ENCODE measurements around the gene DUS1L.
A peak's percentile ranks its signal among the peaks of the same experiment; 100 is the strongest.

The DUS1L gene

DNA sequence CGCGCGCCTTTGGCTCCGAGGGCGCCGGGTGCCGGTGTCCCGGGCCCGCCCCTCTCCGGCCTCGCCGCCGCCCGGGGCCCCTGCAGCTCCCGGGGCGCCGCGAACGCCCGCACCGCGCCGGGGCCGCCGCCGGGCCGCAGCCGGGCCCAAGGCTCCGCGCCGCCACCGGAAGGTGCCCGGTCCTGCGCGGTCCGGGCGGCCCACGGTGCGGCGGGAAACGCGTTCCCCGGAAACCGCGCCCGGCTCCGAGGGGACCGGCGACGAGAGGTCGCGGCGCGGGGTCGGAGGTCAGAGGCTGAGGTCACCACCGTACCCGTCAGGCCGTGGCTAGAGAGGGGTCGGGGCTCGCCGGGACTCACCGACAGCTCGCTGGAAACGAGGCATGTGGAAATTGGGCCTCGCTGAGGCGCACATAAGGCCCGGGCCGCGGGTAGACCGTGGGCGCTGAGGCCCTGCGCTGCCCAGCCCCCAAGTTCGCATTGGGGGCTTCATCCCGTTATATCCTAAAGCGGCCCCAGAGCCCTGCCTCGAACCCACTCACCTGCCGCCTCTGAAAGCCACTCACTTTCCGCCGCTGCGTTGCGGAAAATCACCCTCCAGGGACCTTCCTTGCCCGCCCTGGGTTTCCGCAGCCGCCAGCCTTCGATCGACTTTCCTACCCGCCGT is at the start of gene DUS1L:
Gene DUS1L (minus strand): TSS at position 167 of the 666 bp plus-strand sequence. CDS start 745 bp downstream, outside the sequence.
- DNase-seq, result peak; percentile 61

DNA sequence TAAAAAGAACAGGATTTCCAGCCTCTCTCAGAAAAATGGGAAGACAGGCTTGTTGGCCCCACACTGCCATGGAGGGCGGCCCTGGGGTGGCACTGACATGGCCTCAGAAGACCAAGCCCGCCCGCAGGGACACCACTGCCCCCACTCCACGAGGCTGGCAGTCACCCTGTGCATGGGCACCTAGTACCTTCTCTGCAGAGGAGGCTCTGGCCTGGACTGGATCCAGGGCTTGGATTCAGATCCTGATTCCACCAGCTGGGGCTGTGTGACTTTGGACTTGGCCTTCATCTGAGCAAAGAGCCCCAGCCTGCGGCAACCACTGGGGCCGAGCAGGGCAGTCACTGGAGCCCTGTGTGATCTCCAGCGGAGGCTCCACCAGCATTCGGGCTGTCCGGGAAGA is 49.3 kb upstream of the DUS1L start:
- DNase-seq, result no peak

DNA sequence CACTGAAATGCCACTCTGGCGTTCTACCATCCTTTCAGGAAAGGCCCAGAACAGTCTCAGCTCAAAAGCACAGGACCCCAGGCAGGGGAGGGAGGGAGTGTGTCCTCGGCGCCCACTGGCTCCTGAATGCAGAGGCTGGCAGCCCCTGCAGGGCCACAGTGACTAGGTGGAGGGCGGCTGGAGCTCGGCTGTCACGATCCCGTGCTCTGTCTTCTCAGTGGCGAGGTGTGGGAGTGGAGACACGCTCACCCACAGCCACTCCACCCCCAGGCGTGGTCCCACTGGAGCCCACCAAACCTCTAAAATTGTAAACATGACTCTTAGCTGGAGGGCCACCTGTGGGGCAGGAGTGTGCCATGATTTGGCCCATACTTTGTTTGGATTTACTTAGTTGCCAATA is 48.8 kb upstream of the DUS1L start:
- DNase-seq, result no peak

DNA sequence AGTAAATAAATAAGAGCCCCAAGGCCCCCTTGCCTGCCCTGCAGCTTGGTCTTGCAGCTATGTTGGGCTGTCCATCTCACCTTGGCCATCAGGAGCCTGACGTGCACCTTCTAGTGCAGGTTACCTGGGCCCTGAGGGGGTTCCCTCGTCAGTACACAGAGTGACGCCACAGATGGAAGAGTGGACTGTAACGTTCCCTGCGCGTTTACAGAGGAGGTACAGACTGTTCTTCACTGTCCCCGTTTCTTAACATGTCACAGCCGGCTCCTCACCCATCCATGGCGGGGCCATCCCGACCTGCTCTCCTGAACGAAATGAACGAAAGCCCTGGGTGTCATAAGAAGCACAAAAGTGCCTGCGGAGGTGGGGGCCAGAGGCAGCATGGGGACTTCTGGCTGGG is 48.3 kb upstream of the DUS1L start:
- no peak for DNase-seq

DNA sequence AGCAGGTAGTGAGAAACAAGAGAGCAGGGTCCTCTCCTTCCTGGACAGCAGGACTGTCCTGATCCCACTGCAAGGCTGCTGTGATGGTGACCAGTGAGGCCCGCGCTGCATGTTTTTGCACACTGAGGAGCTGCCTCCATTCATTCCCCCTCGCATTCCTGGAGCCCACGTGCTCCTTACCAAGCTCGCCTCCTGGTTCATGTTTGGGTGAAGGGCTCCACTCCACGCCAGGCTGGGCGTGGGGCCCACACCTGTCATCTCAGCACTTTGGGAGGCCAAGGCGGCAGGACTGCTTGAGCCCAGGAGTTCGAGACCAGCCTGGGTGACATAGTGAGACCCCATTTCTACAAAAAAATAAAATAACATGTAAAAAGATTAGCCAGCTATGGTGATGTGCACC is 47.8 kb upstream of the DUS1L start:
- no peak for DNase-seq

DNA sequence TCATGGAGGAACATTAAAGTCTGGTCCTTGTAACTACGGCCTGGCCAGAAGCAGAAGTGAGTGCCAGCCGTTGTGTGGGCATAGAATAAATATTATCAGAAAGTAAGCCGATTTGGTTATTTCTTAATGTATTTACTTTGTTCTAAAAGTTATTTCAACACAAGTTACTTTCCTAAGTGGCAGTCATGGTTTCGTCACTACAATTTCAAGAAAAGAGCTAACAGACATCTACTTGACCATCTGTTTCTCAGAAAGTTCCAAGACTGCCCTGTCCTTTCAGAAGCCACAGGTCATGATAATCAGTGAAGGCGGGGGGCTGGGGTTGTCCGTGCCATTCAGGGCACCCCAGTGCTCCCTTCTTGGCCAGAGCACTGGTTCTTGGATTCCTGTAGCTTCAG is 47.3 kb upstream of the DUS1L start:
- no peak for DNase-seq

DNA sequence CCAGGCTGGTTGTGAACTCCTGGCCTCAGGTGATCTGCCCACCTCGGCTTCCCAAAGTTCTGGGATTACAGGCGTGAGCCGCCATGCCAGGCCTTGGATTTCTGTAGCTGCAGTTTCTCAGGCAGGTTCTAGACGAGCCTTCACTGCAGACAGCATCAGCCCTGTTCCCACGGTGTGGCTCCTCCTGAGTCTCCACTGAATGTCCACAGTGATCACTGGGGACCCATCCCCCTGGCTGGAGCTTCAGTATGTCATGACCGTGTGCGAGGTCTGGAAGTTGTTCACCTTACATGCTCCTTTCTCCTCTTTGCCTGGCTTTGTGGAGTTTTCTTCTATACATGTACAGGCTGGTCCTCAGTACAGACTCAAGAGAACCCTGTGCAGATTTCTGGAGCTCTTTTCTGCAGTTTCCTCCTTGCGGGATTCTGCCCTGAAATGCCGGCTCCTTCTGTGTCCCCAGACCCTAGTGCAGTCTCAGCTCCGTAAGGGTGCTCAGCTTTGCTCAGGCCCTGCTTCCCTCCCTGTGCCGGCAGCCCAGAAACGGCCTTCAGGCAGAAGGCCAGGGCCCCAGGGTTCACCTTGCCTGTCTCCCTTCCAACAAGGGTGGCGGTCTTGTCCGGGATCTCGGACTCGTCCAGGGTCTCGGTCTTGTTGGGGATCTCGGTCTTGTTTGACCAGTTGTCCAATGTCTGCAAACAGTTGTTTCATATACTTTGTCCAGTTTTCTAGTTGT is 46.7 kb upstream of the DUS1L start:
- no peak for DNase-seq

DNA sequence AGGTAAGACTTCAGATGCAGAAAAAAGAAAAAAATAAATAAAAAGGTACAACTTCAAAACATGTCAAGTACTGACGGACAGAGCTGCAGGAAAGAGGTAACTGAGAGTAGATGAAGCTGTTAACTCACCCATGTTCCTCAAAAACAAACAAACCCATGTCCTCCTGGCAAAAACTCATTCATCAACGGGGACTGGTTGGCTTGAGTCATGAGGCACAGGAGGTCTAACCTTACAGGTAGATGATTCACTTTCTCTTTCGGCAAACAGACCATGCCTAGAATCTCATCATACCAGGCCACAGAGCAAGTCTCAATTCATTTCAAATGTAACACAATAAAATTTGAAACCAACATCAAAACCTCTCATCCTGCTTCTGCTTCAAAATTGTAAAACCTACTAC is 44.7 kb upstream of the DUS1L start:
- no peak for DNase-seq

DNA sequence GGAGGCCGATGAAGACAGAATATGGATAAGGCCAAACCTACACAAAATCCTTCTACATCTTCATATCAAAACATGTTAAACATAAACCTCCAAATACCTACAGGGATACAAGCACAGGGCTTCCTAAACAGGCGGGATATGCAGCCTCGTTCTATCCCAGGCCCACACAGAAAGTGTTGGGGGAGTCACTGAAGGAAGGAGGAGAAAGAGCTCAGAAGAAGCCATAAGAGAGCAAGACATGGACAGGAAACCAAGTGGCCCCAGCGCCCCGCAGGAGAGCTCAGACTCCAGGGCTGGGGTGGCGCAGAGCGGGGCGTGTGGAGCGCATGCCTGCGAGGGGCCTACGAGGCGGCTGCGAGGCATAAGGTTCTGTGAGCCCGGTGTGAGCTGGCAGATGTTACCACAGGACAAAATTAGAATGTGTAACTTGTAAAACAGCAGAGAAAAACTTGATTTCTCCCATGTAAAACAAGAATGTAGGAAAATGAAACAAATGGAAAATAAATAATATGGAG is 43.4 kb upstream of the DUS1L start:
- DNase-seq, result no peak

DNA sequence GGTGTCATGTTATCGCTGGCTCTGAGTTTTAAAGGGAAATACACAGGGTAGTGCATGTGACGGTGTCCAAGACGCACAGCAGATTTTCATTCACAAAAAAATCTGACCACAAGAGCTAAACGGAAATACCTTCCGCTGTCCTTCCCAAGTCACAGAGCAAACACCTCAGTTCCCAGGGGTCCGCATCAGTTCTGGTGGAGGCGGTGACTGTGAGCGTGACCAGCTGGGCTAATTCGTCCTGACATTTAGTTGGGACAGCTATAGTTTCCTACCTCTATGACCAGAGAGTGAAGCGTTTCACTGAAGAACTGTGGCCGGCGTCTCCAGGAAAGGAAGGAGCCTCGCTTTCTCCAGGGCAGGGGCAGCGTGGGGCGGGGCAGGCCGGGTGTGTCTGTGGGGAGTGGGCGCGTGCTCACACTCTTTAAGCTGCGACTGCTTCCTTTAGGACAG is 42.9 kb upstream of the DUS1L start:
- no peak for DNase-seq

DNA sequence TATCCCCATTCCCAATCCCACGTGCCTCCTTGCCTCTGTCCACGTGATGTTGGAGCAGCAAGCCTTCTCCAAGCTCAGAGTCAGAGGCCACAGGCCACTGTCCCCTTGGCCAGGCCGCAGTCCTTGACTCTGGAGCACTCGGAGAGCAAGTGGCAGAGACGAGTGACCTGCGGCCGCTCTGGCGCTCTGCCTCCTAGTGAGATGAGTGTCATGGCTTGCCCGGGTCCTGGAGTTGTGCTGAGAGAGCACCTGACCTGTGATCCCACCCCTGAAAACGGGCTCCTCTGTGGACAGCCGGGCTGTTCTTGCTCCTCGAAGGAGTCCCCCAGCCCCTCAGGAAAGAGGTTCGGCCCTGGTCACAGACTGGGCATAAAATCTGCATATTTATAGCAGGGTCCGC is 42.4 kb upstream of the DUS1L start:
- no peak for DNase-seq

DNA sequence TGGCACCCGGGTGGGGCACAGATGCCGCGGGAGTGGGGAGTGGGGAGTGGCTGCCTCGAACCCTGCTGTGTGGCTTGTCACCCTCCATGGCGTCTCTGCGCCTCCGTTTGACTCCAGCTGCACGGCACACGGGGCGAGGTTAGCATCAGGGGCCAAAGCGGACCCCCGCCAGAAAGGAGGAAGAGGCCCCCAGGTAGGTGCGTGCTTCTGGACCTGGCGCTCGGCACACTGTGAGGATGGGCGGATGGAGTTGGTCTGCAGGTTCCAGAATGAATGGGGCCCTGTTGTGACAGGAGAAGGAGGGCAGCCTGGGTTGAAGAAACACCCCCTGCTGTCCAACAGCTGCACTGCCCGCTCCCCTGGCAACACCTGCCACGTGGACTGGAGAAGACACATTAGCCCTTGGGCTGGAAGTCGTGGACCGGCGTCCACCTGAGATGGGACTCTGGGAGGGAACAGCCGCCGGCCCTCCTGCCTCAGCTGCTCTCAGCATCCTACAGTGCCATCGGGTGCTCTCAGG is 41.8 kb upstream of the DUS1L start:
- no peak for DNase-seq

DNA sequence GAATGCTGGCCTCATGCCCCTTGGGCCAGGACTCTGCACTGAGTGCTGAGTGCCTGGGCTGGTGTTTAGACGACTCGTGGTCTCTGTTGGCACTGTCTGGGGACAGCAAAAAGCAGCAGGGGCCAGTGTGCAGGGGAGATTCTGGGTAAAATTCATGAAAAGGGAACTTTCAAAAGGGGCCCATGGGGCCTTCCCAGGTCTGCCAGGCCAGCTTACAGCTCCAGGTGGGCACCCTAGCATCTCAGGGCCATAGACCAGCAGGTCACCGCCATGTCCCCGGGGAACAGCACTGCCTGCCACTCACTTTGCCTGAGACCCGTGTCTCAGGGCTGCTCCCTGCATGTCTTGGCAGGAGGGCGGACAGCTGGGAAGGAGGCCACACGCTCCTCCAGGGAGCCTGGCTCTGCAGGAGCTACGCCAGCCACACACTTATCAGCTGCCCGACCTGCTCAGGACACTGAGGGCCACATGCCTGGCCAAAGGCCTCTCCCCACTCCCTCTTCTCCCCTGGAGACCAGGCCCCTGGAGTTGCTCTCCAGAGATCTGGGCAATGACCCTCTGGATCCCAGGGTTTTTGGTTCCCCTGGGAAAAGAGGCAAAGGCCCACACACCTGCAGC is 41.2 kb upstream of the DUS1L start:
- DNase-seq, result no peak

DNA sequence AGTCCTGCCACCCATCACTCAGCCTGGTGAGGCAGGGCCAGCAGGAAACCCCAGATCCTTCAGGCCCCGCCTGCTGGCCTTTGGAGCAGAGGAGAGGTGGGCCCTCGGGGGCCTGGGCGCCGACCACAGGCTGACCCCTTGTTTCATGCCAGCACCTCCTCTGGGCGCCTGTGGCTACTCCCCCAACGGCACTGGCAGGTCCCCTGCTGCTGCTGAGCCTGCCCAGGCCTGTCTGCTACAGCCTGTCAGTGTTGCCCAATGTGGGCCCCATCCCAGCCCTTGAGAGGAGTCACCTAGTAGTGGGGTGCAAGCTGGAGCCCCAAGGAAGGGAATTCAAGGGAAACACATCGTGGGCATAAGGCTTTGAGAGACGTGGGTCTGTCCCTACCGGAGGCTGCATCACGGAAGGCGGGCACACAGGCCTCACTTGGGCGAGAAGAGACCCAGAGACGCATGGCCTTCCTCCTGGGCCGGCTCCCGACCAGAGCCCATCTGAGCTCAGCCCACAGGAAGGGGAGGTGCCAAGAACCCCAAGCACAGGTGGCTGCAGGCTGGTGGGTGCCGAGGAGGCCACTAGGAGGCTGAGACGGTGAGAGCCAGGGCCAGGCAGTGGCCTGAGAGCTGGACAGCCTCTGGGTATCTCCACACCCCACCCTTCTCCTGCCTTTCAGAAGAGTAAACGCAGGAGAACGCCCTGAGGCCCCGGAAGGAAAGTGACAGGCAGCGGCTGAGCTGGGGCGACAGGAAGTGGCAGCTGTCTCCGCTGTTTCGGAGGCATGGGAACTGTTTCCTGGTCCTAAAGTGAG is 40.5 kb upstream of the DUS1L start:
- DNase-seq, result peak; percentile 72

DNA sequence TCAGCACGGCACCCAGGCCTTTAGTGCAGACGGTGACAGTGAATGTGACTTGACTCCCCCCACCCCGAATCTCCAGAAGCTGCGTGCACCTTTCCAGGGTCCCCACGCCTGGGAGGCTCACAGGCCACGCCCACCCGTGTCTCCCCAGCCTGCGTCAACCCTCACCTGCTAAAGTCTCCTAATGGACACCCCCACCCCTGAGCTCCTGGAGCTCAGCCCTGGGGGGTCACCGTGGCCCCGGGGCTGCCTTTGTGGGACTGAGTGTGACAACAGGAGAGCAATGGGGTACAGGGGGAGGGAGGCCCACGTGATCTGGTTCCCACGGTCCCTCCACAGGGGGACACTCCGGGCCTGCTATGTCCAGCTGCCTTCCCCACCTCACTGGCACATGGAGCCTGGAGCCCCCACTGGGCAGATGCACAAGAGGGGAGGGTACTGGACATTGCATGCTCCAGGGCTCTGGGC is 39.8 kb upstream of the DUS1L start:
- DNase-seq, result no peak

DNA sequence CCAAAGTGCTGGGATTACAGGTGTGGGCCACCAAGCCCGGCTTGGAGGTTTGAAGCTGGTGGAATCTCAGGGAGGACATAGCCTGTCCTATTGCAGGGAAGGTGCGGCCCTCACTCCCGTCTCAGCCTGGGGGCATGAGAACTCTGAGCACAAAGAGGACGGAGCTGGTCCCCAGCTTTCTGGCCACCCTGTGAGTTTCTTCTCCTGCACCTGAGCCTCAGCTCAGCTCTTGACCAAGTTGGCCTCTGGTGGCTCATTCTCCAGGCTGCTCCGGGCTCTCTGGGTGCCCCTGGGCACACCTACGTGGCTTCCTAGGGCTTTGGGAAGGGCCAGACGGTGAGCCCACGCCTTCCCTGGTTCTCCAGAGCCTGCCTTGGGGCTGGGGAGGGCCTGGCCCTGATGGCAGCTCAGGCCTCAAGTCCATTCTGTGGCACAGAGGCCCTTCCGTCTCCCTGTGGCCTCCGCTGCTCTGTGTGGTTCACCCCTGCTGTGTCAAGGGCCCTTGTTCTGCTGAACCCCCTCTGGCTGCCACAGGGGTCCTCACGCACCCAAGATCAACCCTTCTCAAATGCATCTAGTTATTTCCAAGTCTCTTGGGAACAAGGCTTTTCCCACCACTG is 39.3 kb upstream of the DUS1L start:
- DNase-seq, result no peak

DNA sequence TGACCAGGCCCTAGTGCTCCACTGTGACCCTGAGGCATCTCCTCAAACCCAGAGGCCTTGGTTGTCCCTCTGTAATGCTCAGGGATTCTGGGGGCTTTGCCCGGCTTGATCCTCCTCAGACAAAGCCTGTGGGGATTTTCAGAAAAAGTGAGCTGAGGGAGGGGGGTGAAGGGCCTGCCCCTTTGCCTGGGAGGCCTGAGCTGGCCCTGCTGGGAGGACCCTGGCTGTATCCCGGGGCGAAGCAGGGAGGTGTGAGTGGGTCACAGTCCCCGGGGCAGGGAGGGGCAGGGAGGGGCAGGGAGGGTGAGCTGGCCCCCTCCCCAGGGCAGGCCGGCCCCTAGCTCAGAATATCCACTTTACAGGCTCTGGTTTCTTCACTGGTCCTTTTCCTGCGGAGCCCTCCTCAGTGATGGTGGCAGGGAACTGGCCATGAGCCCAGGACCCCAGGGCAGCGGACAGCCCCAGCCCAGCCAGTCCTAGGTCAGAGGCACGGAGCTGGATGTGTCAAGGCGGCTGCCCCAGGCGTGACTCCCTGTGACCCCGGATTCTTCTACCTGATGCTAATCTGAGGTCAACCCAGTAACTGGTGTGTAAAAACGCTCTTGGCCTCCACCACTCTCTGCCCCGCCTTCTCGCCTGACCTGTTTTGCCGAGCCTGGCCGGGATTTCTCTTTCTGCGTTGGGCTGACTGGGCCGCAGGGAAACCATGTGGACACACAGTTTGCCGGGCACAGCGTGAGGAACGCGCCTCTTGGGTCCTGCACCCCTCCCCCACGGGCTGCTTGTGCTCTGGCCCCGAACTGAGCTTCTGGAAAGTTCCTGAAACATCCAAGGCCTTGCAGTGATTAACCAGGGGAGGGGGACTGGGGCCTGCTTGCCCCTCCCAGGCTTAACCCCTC is 38.2 kb upstream of the DUS1L start:
- no peak for DNase-seq

DNA sequence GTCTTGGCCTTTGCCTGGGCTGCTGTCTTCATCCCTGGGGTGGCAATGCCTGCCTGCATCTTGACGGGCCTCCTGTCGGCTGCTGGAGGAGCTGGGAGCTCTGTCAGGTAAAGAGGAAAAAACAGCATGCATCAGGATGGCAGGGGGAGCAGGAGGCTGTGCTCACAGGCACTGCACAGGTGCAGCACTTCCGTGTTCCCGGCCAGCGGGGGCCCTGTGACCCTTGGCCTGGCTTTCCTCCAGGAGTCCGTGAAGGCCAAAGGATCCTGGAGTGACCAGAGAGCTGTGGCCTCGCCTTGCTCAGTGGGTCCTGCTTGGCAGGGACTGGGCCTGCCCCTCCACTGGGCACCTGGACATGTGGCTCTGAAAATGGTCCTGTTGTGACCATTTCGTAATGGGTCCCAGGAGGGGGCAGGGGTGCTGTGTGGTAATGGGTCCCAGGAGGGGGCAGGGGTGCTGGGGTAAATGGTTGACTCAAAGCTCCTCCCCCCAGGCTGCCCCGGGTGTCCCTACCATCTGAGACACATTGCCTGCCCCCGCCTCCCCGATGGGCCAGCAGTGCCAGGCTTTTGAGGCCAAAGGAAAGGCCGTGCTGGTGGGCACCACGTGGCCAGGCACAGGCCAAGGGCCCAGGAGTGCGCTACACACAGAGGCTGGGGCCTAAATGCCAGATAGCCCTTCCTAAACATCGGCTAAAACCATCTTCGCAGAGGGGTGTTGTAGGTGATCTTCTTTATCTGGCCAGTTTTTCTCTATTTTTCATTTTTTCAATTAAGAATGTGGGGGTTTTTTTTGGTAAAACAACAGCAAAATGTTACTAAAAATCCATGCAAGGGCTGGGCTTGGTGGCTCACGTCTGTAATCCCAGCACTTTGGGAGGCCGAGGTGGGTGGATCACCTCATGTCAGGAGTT is 36.4 kb upstream of the DUS1L start:
- no peak for DNase-seq

DNA sequence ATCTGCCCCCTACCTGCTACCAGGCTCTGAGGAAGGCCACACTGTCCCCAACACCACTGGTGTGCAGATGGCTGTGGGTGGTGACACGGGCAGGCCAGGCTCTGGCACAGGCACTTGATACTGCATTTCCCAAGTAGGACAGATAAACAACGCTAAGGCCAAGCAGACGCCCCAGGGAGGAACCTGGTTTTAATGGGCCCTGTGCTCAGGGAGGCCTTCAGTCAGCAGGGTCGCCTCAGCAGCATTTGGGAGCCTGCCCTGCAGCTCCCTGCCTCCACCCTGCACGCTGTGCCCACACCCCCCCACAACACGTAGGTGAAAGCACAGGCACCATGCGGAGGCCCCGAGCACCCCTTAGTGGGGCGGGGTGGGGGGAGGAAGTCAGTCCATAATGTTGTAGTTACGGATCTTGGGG is 35.7 kb upstream of the DUS1L start:
- no peak for DNase-seq

Measured in CD4-positive, alpha-beta T cell treated with Interleukin-15 for 1 hour (primary cell).